GM21390 (cell line): Measurements from ENCODE around the gene DBN1.
"Not testable (repeated sequence)": the region's sequence is repeated elsewhere in the genome, so short reads cannot be mapped to it uniquely, and the experiment has no call there.

ENCODE experiments used
- ATAC-seq: cut with Tn5 transposase; IDR thresholded peaks from one replicate; pipeline ENCODE4 v1.9.1; 2021; ENCODE audit not compliant: unreplicated experiment

The DBN1 gene

GRCh38 chr5:177491983-177492746, 18.7 kb upstream of the DBN1 start:
- ATAC-seq: no peak

- ATAC-seq: no peak
Observed at GRCh38 chr5:177491429-177491945, 18.1 kb upstream of the DBN1 start.

- no peak for ATAC-seq
Observed at GRCh38 chr5:177490992-177491391, 17.6 kb upstream of the DBN1 start.

- ATAC-seq: no peak
Observed at GRCh38 chr5:177490311-177490991, 17.0 kb upstream of the DBN1 start.

- ATAC-seq: no peak
Observed at GRCh38 chr5:177489119-177489716, 15.8 kb upstream of the DBN1 start.

GRCh38 chr5:177487975-177488374, 14.5 kb upstream of the DBN1 start:
- ATAC-seq: no peak

GRCh38 chr5:177487144-177487543, 13.7 kb upstream of the DBN1 start:
- no peak for ATAC-seq

GRCh38 chr5:177486256-177486655, 12.8 kb upstream of the DBN1 start:
- no peak for ATAC-seq

- ATAC-seq: not testable (repeated sequence)
Observed at GRCh38 chr5:177485753-177486152, 12.3 kb upstream of the DBN1 start.

- ATAC-seq: no peak
Observed at GRCh38 chr5:177484902-177485549, 11.6 kb upstream of the DBN1 start.

GRCh38 chr5:177483994-177484901, 10.8 kb upstream of the DBN1 start:
- no peak for ATAC-seq

- ATAC-seq: no peak
Observed at GRCh38 chr5:177483042-177483441, 9.6 kb upstream of the DBN1 start.

- ATAC-seq: no peak
Observed at GRCh38 chr5:177482359-177482795, 8.9 kb upstream of the DBN1 start.

- no peak for ATAC-seq
Observed at GRCh38 chr5:177479774-177480173, 6.3 kb upstream of the DBN1 start.

- no peak for ATAC-seq
Observed at GRCh38 chr5:177478711-177479646, 5.5 kb upstream of the DBN1 start.

- no peak for ATAC-seq
Observed at GRCh38 chr5:177477701-177478477, 4.5 kb upstream of the DBN1 start.

- ATAC-seq: no peak
Observed at GRCh38 chr5:177476531-177477233, 3.2 kb upstream of the DBN1 start.
